ENCODE results near the gene LHX5.

DNA sequence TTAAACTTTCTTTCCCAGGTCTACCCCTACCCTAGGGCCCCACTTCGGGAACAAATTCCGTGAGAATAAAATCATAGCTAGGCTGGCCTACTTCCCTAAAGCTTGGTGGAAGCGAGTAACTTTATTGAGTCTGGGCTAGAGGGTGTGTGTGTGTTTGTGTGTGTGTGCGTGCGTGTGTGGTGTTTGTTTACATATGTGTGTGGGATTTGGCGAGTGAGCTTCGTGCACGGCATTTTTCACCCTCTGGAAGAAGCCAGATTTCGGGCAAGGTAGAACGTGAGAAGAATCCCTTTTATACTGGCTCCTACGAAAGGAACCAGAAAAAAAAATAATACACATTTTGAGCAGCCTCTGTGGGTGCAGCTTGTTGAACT, 7.5 kb upstream of the LHX5 start:
- TF ChIP-seq, protein P1, sequence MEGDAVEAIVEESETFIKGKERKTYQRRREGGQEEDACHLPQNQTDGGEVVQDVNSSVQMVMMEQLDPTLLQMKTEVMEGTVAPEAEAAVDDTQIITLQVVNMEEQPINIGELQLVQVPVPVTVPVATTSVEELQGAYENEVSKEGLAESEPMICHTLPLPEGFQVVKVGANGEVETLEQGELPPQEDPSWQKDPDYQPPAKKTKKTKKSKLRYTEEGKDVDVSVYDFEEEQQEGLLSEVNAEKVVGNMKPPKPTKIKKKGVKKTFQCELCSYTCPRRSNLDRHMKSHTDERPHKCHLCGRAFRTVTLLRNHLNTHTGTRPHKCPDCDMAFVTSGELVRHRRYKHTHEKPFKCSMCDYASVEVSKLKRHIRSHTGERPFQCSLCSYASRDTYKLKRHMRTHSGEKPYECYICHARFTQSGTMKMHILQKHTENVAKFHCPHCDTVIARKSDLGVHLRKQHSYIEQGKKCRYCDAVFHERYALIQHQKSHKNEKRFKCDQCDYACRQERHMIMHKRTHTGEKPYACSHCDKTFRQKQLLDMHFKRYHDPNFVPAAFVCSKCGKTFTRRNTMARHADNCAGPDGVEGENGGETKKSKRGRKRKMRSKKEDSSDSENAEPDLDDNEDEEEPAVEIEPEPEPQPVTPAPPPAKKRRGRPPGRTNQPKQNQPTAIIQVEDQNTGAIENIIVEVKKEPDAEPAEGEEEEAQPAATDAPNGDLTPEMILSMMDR (IDR thresholded peaks at IDR 0.05; ENCODE audit: insufficient read depth, low read length, poor library complexity, severe bottlenecking): no peak
- no peak for TF ChIP-seq EZH2phosphoT487 (conservative IDR thresholded peaks at IDR 0.05; ENCODE audit: low read length)

All from SU-DHL-6 (cell line).